Stomach (tissue), 4 donors: Measurements from ENCODE around the gene TRPM4.

Source experiments
- POLR2A ChIP-seq, 4 donors: fragments of 450-650 bp; IDR thresholded peaks; one replicate each; pipeline ENCODE4 v1.6.1; 2016; ENCODE audit warnings: antibody characterized with exemption in 4 of 4, control low read depth in 2 of 4, mild to moderate bottlenecking in 1 of 4, moderate library complexity in 1 of 4
- POLR2AphosphoS5 ChIP-seq, 3 donors: sonication (generic); formaldehyde crosslinking; IDR thresholded peaks; one replicate each; pipeline ENCODE4 v1.6.1; 2016; ENCODE audit warnings: antibody characterized with exemption in 3 of 3
- TF ChIP-seq, protein P1 (sequence below), 7 experiments: fragments of 450-650 bp in 4 of 7; fragments of 200-600 bp in 3 of 7; sonication (generic) in 3 of 7; IDR thresholded peaks; one replicate each; pipeline ENCODE4 v1.5.1; 2016 to 2019; ENCODE audit warnings: antibody characterized with exemption in 7 of 7, control low read depth in 2 of 7, mild to moderate bottlenecking in 1 of 7

DNA sequence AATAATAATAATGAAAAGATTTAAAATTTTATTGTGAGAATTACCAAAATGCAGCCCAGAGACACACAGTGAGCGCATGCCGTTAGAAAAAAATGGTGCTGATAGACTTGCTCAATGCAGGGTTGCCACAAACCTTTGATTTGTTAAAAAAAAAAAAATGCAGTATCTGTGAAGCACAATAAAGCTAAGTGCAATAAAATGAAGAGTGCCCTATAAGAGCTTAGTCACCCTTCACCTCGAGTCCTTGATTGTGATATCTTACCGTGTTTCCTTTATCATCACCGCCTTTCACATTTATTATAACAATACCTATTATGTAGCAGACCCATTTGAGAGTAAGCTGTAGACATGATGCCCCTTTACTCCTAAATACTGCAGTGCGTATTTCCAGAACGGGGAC, 84.2 kb downstream of the TRPM4 start:
- TF ChIP-seq, protein P1, sequence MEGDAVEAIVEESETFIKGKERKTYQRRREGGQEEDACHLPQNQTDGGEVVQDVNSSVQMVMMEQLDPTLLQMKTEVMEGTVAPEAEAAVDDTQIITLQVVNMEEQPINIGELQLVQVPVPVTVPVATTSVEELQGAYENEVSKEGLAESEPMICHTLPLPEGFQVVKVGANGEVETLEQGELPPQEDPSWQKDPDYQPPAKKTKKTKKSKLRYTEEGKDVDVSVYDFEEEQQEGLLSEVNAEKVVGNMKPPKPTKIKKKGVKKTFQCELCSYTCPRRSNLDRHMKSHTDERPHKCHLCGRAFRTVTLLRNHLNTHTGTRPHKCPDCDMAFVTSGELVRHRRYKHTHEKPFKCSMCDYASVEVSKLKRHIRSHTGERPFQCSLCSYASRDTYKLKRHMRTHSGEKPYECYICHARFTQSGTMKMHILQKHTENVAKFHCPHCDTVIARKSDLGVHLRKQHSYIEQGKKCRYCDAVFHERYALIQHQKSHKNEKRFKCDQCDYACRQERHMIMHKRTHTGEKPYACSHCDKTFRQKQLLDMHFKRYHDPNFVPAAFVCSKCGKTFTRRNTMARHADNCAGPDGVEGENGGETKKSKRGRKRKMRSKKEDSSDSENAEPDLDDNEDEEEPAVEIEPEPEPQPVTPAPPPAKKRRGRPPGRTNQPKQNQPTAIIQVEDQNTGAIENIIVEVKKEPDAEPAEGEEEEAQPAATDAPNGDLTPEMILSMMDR (IDR thresholded peaks at IDR 0.05): no peak
- TF ChIP-seq POLR2A (IDR thresholded peaks at IDR 0.05) (no peak), POLR2AphosphoS5 (IDR thresholded peaks at IDR 0.05) (no peak)
